OCI-LY7 (cell line): ENCODE measurements around the gene DNAH8. TPM values are rescaled to one million over a fixed set of nuclear protein-coding genes. Genes with fewer than 3 reads are reported as not detected.

ENCODE experiments used
- BruUV-seq: library from RNA; stranded (reverse); fragments of 400-500 nt; replicated peaks from 2 replicates; lab custom pipeline; 2021; lab: Mats Ljungman, UMichigan
- CTCF ChIA-PET: fragments of 300-600 bp; sonication (Branson Sonifier 250); formaldehyde crosslinking; loops from one replicate; lab custom pipeline; 2022; ENCODE audit warnings: antibody characterized with exemption; ENCODE audit not compliant: unreplicated experiment; lab: Charles Lee
- POLR2A ChIA-PET: fragments of 300-600 bp; sonication (Branson Sonifier 250); formaldehyde crosslinking; loops from one replicate; lab custom pipeline; 2022; ENCODE audit warnings: antibody characterized with exemption; lab: Charles Lee
- DNase-seq: peaks from one replicate; pipeline ENCODE4 v3.0.0-alpha.2; 2015; ENCODE audit warnings: low spot score
- H2AFZ ChIP-seq: fragments of 200-600 bp; sonication (generic), shearing (Covaris generic); 2 replicates; pipeline ENCODE4 v1.6.1; 2014; ENCODE audit warnings: mild to moderate bottlenecking, antibody characterized with exemption, low read length, moderate library complexity
- H3K27ac ChIP-seq: fragments of 200-600 bp; sonication (generic); 2 replicates; pipeline ENCODE4 v1.5.1; 2014; ENCODE audit warnings: mixed run types, low read depth, mild to moderate bottlenecking, moderate library complexity, low read length, inconsistent platforms; ENCODE audit not compliant: poor library complexity, severe bottlenecking
- H3K36me3 ChIP-seq: fragments of 200-600 bp; sonication (generic); 2 replicates; pipeline ENCODE4 v1.6.1; 2014; ENCODE audit warnings: mild to moderate bottlenecking, antibody characterized with exemption, low read length, moderate library complexity, mixed read lengths; ENCODE audit not compliant: insufficient read depth
- H3K4me1 ChIP-seq: fragments of 200-600 bp; sonication (generic); 2 replicates; pipeline ENCODE4 v1.5.1; 2014; ENCODE audit warnings: mild to moderate bottlenecking, low read length; ENCODE audit not compliant: insufficient read depth, poor library complexity, severe bottlenecking
- H3K4me2 ChIP-seq: fragments of 200-600 bp; sonication (generic); 2 replicates; pipeline ENCODE4 v1.6.1; 2014; ENCODE audit warnings: mild to moderate bottlenecking, low read length
- H3K4me3 ChIP-seq: fragments of 200-600 bp; sonication (generic); 2 replicates; pipeline ENCODE4 v1.5.1; 2014; ENCODE audit warnings: mild to moderate bottlenecking, low read depth, low read length; ENCODE audit not compliant: poor library complexity, severe bottlenecking
- H3K79me2 ChIP-seq: fragments of 200-600 bp; sonication (generic); 2 replicates; pipeline ENCODE4 v1.6.1; 2016; ENCODE audit warnings: low read depth, mild to moderate bottlenecking, low read length, moderate library complexity, mixed read lengths; ENCODE audit not compliant: insufficient read depth
- H3K9me2 ChIP-seq: fragments of 200-600 bp; sonication (generic); 2 replicates; pipeline ENCODE4 v1.6.1; 2016; ENCODE audit warnings: mild to moderate bottlenecking, low read length, mixed read lengths; ENCODE audit not compliant: insufficient read depth
- H3K9me3 ChIP-seq: fragments of 200-600 bp; sonication (generic); 2 replicates; pipeline ENCODE4 v1.6.1; 2014; ENCODE audit warnings: mild to moderate bottlenecking, mixed run types, low read length, mixed read lengths
- H4K20me1 ChIP-seq: fragments of 200-600 bp; sonication (generic); 2 replicates; pipeline ENCODE4 v1.6.1; 2014; ENCODE audit warnings: mild to moderate bottlenecking, antibody characterized with exemption, low read length, moderate library complexity, mixed read lengths; ENCODE audit not compliant: insufficient read depth
- EZH2phosphoT487 ChIP-seq: fragments of 200-600 bp; sonication (generic); IDR thresholded peaks from 2 replicates; pipeline ENCODE4 v1.6.1; 2018; ENCODE audit warnings: low read depth, borderline replicate concordance, mild to moderate bottlenecking, mixed run types, antibody characterized with exemption, low read length, moderate library complexity, mixed read lengths
- intact Hi-C: fragments of 100-400 bp; cut with micrococcal nuclease; formaldehyde crosslinking; loops from one replicate; pipeline ENCODE4 v1.10.0; 2022; ENCODE audit not compliant: unreplicated experiment
- total RNA-seq, 2 experiments: library from RNA; depleted of rRNA in 1 of 2; stranded (reverse); fragments of >200 nt in 1 of 2; shearing (Covaris generic) in 1 of 2; gene quantifications; 2 replicates each; pipeline ENCODE4 v1.2.3, GENCODE V29; 2014 to 2022
- TF ChIP-seq, protein P1 (sequence below): fragments of 200-600 bp; sonication (generic); conservative IDR thresholded peaks from 2 replicates; pipeline ENCODE4 v1.5.1; 2014; ENCODE audit warnings: mild to moderate bottlenecking, antibody characterized with exemption, low read length, moderate library complexity, mixed read lengths

The DNAH8 gene
- total RNA-seq, 2 experiments from 2014 or later: not detected

DNA sequence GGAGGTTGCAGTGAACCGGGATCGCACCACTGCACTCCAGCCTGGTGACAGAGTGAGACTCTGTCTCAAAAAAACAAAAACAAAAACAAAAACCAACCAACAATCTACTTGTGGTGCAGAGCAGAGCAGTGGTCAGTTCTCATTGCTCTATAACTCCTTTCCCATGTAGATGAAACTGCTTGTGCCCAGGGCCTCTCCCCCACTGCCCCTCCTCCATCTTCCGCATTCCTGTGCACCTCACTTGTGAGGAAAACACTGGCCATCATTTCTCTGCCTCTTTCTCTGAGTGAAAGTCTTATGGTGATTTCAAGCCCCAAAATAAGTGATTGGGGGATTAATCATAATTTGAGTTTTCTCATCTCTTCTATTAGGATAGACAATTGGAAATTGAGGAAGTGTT lies 269.6 kb downstream of the DNAH8 start:
- POLR2A ChIA-PET: no interaction called here
- no peak overlapping the region for H3K4me2 ChIP-seq

DNA sequence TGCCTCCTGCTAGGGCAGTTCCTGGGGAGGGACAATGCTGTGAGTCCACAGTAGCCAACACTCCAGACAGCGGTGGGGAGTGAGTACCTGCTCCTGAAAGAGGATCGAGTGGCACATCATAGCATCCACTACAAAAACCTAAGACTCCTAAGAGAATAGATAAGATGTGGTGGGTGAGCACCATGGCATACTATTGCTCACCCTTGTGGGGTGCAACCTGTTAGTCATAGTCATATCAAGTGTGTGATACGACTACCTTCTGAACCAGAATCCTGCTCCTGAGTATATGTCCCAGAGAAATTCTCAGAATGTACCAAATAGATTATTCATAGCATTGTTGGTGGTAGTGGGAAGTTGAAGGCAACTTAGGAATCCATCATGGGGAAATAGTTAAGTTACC lies 270.7 kb downstream of the DNAH8 start:
- intact Hi-C loops: no loop called here
- Histone ChIP-seq H2AFZ (no peak overlapping the region), H3K4me2 (no peak overlapping the region), H3K79me2 (no peaks in the 10 kb centered on the region), H3K9me2 (no peaks in the 10 kb centered on the region), H3K27ac (no peak overlapping the region), H4K20me1 (no peaks in the 10 kb centered on the region), H3K9me3 (no peaks in the 10 kb centered on the region), H3K4me3 (no peak overlapping the region), H3K36me3 (no peaks in the 10 kb centered on the region), H3K4me1 (no peaks in the 10 kb centered on the region)
- CTCF ChIA-PET: no interaction called here
- TF ChIP-seq EZH2phosphoT487: no peak
- TF ChIP-seq, protein P1, sequence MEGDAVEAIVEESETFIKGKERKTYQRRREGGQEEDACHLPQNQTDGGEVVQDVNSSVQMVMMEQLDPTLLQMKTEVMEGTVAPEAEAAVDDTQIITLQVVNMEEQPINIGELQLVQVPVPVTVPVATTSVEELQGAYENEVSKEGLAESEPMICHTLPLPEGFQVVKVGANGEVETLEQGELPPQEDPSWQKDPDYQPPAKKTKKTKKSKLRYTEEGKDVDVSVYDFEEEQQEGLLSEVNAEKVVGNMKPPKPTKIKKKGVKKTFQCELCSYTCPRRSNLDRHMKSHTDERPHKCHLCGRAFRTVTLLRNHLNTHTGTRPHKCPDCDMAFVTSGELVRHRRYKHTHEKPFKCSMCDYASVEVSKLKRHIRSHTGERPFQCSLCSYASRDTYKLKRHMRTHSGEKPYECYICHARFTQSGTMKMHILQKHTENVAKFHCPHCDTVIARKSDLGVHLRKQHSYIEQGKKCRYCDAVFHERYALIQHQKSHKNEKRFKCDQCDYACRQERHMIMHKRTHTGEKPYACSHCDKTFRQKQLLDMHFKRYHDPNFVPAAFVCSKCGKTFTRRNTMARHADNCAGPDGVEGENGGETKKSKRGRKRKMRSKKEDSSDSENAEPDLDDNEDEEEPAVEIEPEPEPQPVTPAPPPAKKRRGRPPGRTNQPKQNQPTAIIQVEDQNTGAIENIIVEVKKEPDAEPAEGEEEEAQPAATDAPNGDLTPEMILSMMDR: no peak
- POLR2A ChIA-PET: no interaction called here
- DNase-seq: no peak
- no TSS peak for BruUV-seq

More for the DNA sequence above, 269.6 kb downstream of the DNAH8 start:
- no peaks in the 10 kb centered on the region for H4K20me1 ChIP-seq
- no peaks in the 10 kb centered on the region for H3K9me3 ChIP-seq
- TF ChIP-seq, protein P1: no peak
- TF ChIP-seq EZH2phosphoT487: no peak
- H3K79me2 ChIP-seq: no peaks in the 10 kb centered on the region
- no peaks in the 10 kb centered on the region for H3K9me2 ChIP-seq
- no peak overlapping the region for H3K27ac ChIP-seq
- H3K4me3 ChIP-seq: no peak overlapping the region
- no peak for DNase-seq
- no TSS peak for BruUV-seq
- no peak overlapping the region for H2AFZ ChIP-seq
- intact Hi-C loops: no loop called here
- H3K36me3 ChIP-seq: no peaks in the 10 kb centered on the region
- CTCF ChIA-PET: no interaction called here
- no peaks in the 10 kb centered on the region for H3K4me1 ChIP-seq

DNA sequence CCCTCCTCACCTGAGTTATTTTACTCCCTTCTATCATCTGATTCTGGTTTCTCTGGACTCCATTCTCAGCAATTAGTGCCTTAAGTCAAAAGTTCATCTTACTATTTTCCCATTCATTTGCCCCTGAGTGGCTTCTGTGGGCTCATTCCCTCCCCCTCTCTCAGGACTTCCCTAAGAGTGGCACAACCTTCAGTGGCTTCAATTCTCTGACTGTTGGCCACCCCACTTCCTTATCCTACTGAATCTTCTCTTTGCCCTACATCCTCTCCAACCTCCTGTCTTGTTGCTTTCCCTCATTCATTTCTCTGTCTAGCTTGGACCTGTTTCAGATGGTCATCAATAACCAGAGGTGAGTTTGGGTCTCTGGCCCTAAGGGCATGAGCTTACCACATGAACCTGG lies 272.4 kb downstream of the DNAH8 start:
- Histone ChIP-seq H3K27ac (no peak overlapping the region), H3K36me3 (no peaks in the 10 kb centered on the region), H2AFZ (no peak overlapping the region), H3K9me2 (no peaks in the 10 kb centered on the region), H4K20me1 (no peaks in the 10 kb centered on the region), H3K4me1 (no peaks in the 10 kb centered on the region), H3K4me2 (no peak overlapping the region), H3K79me2 (no peaks in the 10 kb centered on the region), H3K4me3 (no peak overlapping the region), H3K9me3 (no peaks in the 10 kb centered on the region)
- DNase-seq: no peak
- TF ChIP-seq EZH2phosphoT487: no peak
- TF ChIP-seq, protein P1: no peak
- intact Hi-C loops: no loop called here
- no TSS peak for BruUV-seq
- POLR2A ChIA-PET: no interaction called here
- CTCF ChIA-PET: no interaction called here
